ENCODE measurements around the gene PCP2.

DNA sequence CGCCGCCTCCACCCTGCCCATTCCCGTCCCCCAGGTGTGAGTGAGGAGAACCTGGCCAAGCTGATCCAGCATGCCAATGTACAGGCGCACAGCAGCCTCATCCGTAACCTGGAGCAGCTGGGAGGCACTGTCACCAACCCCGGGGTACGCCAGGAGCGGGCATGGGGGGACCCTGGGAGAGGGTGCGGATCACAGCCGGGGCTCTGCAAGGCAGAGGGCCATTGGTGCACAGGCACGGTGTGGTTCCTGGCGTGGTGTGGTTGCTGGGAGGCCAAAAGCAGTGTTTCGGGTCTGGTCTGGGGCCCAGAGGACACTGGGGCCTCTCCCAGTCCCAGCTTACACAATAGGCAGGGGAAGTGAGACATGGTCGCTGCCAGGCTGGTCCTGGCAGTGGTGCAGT is 11.6 kb upstream of the PCP2 start:
- TF ChIP-seq CTCF (IDR thresholded peaks at IDR 0.05; ENCODE audit: low read depth, low read length): no peak
- TF ChIP-seq POLR2A (IDR thresholded peaks at IDR 0.05; ENCODE audit: extremely low read depth, insufficient read length): no peak

Measured in NB4 (cell line).